Immature natural killer cell (primary cell): ENCODE results near the gene FHIT. TPM values are rescaled to one million over a fixed set of nuclear protein-coding genes. Genes with fewer than 3 reads are reported as not detected.
"Not testable (repeated sequence)": the region's sequence is repeated elsewhere in the genome, so short reads cannot be mapped to it uniquely, and the experiment has no call there.

Experiments
- DNase-seq, 3 donors: peaks; one replicate each; pipeline ENCODE4 v3.0.0; 2022; ENCODE audit warnings: mixed read lengths in 1 of 3
- H3K27ac Mint-ChIP-seq, 6 donors: one replicate each; pipeline ENCODE4 v1.8.0; 2020; ENCODE audit warnings: mixed read lengths in 6 of 6, mild to moderate bottlenecking in 5 of 6, inconsistent platforms in 4 of 6, moderate library complexity in 3 of 6
- H3K27me3 Mint-ChIP-seq, 3 donors: one replicate each; pipeline ENCODE4 v1.8.0; 2020 to 2021; ENCODE audit warnings: low read depth in 3 of 3, mild to moderate bottlenecking in 3 of 3, mixed read lengths in 3 of 3, moderate library complexity in 3 of 3, inconsistent platforms in 1 of 3
- H3K36me3 Mint-ChIP-seq, 3 donors: one replicate each; pipeline ENCODE4 v1.8.0; 2020; ENCODE audit warnings: mixed read lengths in 3 of 3, inconsistent platforms in 2 of 3, mild to moderate bottlenecking in 2 of 3
- H3K4me1 Mint-ChIP-seq, 2 donors: one replicate each; pipeline ENCODE4 v1.8.0; 2020; ENCODE audit warnings: inconsistent platforms in 2 of 2, mild to moderate bottlenecking in 2 of 2, mixed read lengths in 2 of 2, moderate library complexity in 1 of 2
- H3K4me3 Mint-ChIP-seq, 5 donors: one replicate each; pipeline ENCODE4 v1.8.0; 2020; ENCODE audit warnings: mild to moderate bottlenecking in 5 of 5, mixed read lengths in 5 of 5, inconsistent platforms in 3 of 5, moderate library complexity in 3 of 5
- H3K9me3 Mint-ChIP-seq, 6 donors: one replicate each; pipeline ENCODE4 v1.8.0; 2020; ENCODE audit warnings: mild to moderate bottlenecking in 6 of 6, mixed read lengths in 6 of 6, inconsistent platforms in 4 of 6, moderate library complexity in 3 of 6
- polyA plus RNA-seq, 3 donors: library from polyadenylated mRNA; unstranded; fragments of 300-500 nt; fragmentation: Illumina TruSeq; gene quantifications; one replicate each; pipeline ENCODE4 v1.2.3, GENCODE V29; 2021

The FHIT gene
- polyA plus RNA-seq, 3 donors from 2014 or later, result 2.5 to 8.8 (median 3.9) TPM

GRCh38 chr3:60917141-60917540 lies 334.1 kb downstream of the FHIT start:
- Mint-ChIP-seq H3K9me3 (peaks cover 0 to 20% (median 2%) of the 10 kb centered on the region in 6 donors), H3K4me1 (no peaks in the 10 kb centered on the region), H3K27me3 (peaks cover 0 to 2% (median 0%) of the 10 kb centered on the region in 3 donors), H3K27ac (no peak overlapping the region), H3K36me3 (no peaks in the 10 kb centered on the region), H3K4me3 (no peak overlapping the region)
- no peak for DNase-seq

- Mint-ChIP-seq H3K36me3 (no peaks in the 10 kb centered on the region), H3K27me3 (peaks cover 0 to 3% (median 0%) of the 10 kb centered on the region in 3 donors), H3K4me1 (no peaks in the 10 kb centered on the region), H3K27ac (no peak overlapping the region), H3K9me3 (peaks cover 0 to 22% (median 2%) of the 10 kb centered on the region in 6 donors), H3K4me3 (no peak overlapping the region)
- no peak for DNase-seq
Observed at GRCh38 chr3:60916546-60916945, 334.7 kb downstream of the FHIT start.

- Mint-ChIP-seq H3K4me1 (no peaks in the 10 kb centered on the region), H3K27me3 (peaks cover 0 to 3% (median 0%) of the 10 kb centered on the region in 3 donors), H3K4me3 (no peak overlapping the region), H3K27ac (no peak overlapping the region), H3K36me3 (peaks cover 0 to 1% (median 0%) of the 10 kb centered on the region in 3 donors), H3K9me3 (peaks cover 0 to 22% (median 2%) of the 10 kb centered on the region in 6 donors)
- no peak for DNase-seq
Observed at GRCh38 chr3:60913474-60913873, 337.8 kb downstream of the FHIT start.

- Mint-ChIP-seq H3K4me1 (no peaks in the 10 kb centered on the region), H3K36me3 (peaks cover 0 to 3% (median 0%) of the 10 kb centered on the region in 3 donors), H3K27me3 (peaks cover 0 to 3% (median 0%) of the 10 kb centered on the region in 3 donors), H3K4me3 (no peak overlapping the region), H3K9me3 (peaks cover 0 to 19% (median 2%) of the 10 kb centered on the region in 6 donors), H3K27ac (no peak overlapping the region)
- no peak for DNase-seq
Observed at GRCh38 chr3:60912876-60913275, 338.4 kb downstream of the FHIT start.

- DNase-seq, result no peak
- peaks cover 0 to 19% (median 2%) of the 10 kb centered on the region in 6 donors for H3K9me3 Mint-ChIP-seq
- no peak overlapping the region for H3K27ac Mint-ChIP-seq
- peaks cover 0 to 3% (median 0%) of the 10 kb centered on the region in 3 donors for H3K27me3 Mint-ChIP-seq
- H3K4me1 Mint-ChIP-seq, result no peaks in the 10 kb centered on the region
- peaks cover 0 to 3% (median 0%) of the 10 kb centered on the region in 3 donors for H3K36me3 Mint-ChIP-seq
- H3K4me3 Mint-ChIP-seq, result no peak overlapping the region
Observed at GRCh38 chr3:60912142-60912541, 339.1 kb downstream of the FHIT start.

- Mint-ChIP-seq H3K9me3 (peaks cover 0 to 19% (median 4%) of the 10 kb centered on the region in 6 donors), H3K36me3 (peaks cover 0 to 3% (median 0%) of the 10 kb centered on the region in 3 donors), H3K27ac (no peak overlapping the region), H3K4me3 (no peak overlapping the region), H3K4me1 (no peaks in the 10 kb centered on the region), H3K27me3 (peaks cover 0 to 3% (median 0%) of the 10 kb centered on the region in 3 donors)
- DNase-seq, result no peak
Observed at GRCh38 chr3:60909526-60909925, 341.7 kb downstream of the FHIT start.

GRCh38 chr3:60906283-60906682 lies 345.0 kb downstream of the FHIT start:
- no peaks in the 10 kb centered on the region for H3K27me3 Mint-ChIP-seq
- H3K27ac Mint-ChIP-seq, result no peak overlapping the region
- H3K36me3 Mint-ChIP-seq, result peaks cover 0 to 3% (median 0%) of the 10 kb centered on the region in 3 donors
- peaks cover 0 to 10% (median 3%) of the 10 kb centered on the region in 6 donors for H3K9me3 Mint-ChIP-seq
- no peak for DNase-seq
- H3K4me3 Mint-ChIP-seq, result no peak overlapping the region
- no peaks in the 10 kb centered on the region for H3K4me1 Mint-ChIP-seq

- Mint-ChIP-seq H3K4me1 (no peaks in the 10 kb centered on the region), H3K27me3 (peaks cover 0 to 9% (median 4%) of the 10 kb centered on the region in 3 donors), H3K27ac (no peak overlapping the region), H3K9me3 (peaks cover 0 to 2% (median 0%) of the 10 kb centered on the region in 6 donors), H3K36me3 (no peaks in the 10 kb centered on the region), H3K4me3 (no peak overlapping the region)
- no peak for DNase-seq
Observed at GRCh38 chr3:60898321-60898720, 352.9 kb downstream of the FHIT start.

- no peaks in the 10 kb centered on the region for H3K4me1 Mint-ChIP-seq
- H3K4me3 Mint-ChIP-seq, result no peak overlapping the region
- H3K36me3 Mint-ChIP-seq, result peaks cover 0 to 2% (median 0%) of the 10 kb centered on the region in 3 donors
- H3K27ac Mint-ChIP-seq, result no peak overlapping the region
- peaks cover 0 to 9% (median 1%) of the 10 kb centered on the region in 6 donors for H3K9me3 Mint-ChIP-seq
- no peak for DNase-seq
- peaks cover 0 to 9% (median 7%) of the 10 kb centered on the region in 3 donors for H3K27me3 Mint-ChIP-seq
Observed at GRCh38 chr3:60893946-60894345, 357.3 kb downstream of the FHIT start.

- no peak overlapping the region for H3K4me3 Mint-ChIP-seq
- no peak for DNase-seq
- peaks cover 0 to 16% (median 2%) of the 10 kb centered on the region in 6 donors for H3K9me3 Mint-ChIP-seq
- no peak overlapping the region for H3K27ac Mint-ChIP-seq
- H3K36me3 Mint-ChIP-seq, result peaks cover 0 to 4% (median 0%) of the 10 kb centered on the region in 3 donors
- H3K27me3 Mint-ChIP-seq, result peaks cover 0 to 7% (median 3%) of the 10 kb centered on the region in 3 donors
- H3K4me1 Mint-ChIP-seq, result no peaks in the 10 kb centered on the region
Observed at GRCh38 chr3:60890226-60890625, 361.0 kb downstream of the FHIT start.

GRCh38 chr3:60888952-60889351 lies 362.3 kb downstream of the FHIT start:
- not testable (repeated sequence) for H3K27ac Mint-ChIP-seq

GRCh38 chr3:60887574-60887973 lies 363.7 kb downstream of the FHIT start:
- Mint-ChIP-seq H3K36me3 (peaks cover 0 to 4% (median 0%) of the 10 kb centered on the region in 3 donors), H3K9me3 (peaks cover 0 to 27% (median 5%) of the 10 kb centered on the region in 6 donors), H3K27ac (no peak overlapping the region), H3K4me1 (no peaks in the 10 kb centered on the region), H3K4me3 (no peak overlapping the region), H3K27me3 (peaks cover 0 to 5% (median 0%) of the 10 kb centered on the region in 3 donors)
- no peak for DNase-seq

More at GRCh38 chr3:60888952-60889351, 362.3 kb downstream of the FHIT start:
- not testable (repeated sequence) for DNase-seq, H3K27me3 Mint-ChIP-seq, H3K36me3 Mint-ChIP-seq, H3K4me1 Mint-ChIP-seq, H3K4me3 Mint-ChIP-seq
- H3K9me3 Mint-ChIP-seq, result peaks cover 0 to 18% (median 2%) of the 10 kb centered on the region in 6 donors

GRCh38 chr3:60886518-60886917 lies 364.7 kb downstream of the FHIT start:
- no peaks in the 10 kb centered on the region for H3K4me1 Mint-ChIP-seq

GRCh38 chr3:60884005-60884404 lies 367.2 kb downstream of the FHIT start:
- no peak for DNase-seq
- no peak overlapping the region for H3K27ac Mint-ChIP-seq
- no peak overlapping the region for H3K4me3 Mint-ChIP-seq
- no peaks in the 10 kb centered on the region for H3K4me1 Mint-ChIP-seq
- H3K36me3 Mint-ChIP-seq, result peaks cover 0 to 4% (median 3%) of the 10 kb centered on the region in 3 donors
- H3K9me3 Mint-ChIP-seq, result peaks cover 4 to 52% (median 26%) of the 10 kb centered on the region in 6 donors
- H3K27me3 Mint-ChIP-seq, result peaks cover 0 to 2% (median 0%) of the 10 kb centered on the region in 3 donors

More at GRCh38 chr3:60886518-60886917, 364.7 kb downstream of the FHIT start:
- Mint-ChIP-seq H3K36me3 (peaks cover 0 to 4% (median 4%) of the 10 kb centered on the region in 3 donors), H3K4me3 (no peak overlapping the region), H3K27ac (no peak overlapping the region), H3K9me3 (peaks cover 0 to 35% (median 14%) of the 10 kb centered on the region in 6 donors), H3K27me3 (peaks cover 0 to 5% (median 0%) of the 10 kb centered on the region in 3 donors)
- DNase-seq, result no peak

GRCh38 chr3:60877188-60877587 lies 374.1 kb downstream of the FHIT start:
- H3K27ac Mint-ChIP-seq, result no peak overlapping the region
- H3K27me3 Mint-ChIP-seq, result no peaks in the 10 kb centered on the region
- H3K4me3 Mint-ChIP-seq, result no peak overlapping the region
- peaks cover 4 to 33% (median 21%) of the 10 kb centered on the region in 6 donors for H3K9me3 Mint-ChIP-seq
- H3K36me3 Mint-ChIP-seq, result peaks cover 0 to 4% (median 0%) of the 10 kb centered on the region in 3 donors
- no peak for DNase-seq
- H3K4me1 Mint-ChIP-seq, result no peaks in the 10 kb centered on the region
